ENCODE results near the gene CPT1A. TPM values are rescaled to one million over a fixed set of nuclear protein-coding genes. Genes with fewer than 3 reads are reported as not detected.

CPT1A gene
- polyA plus RNA-seq (12.0 to 25.5 TPM (median 12.9 TPM) in 3 replicates), polyA minus RNA-seq (36.9 to 65.1 TPM (median 42.2 TPM) in 3 replicates)
- polyA plus RNA-seq (2011; ENCODE audit: low read depth), result 17.0 TPM
- polyA plus RNA-seq (2011; cell fraction: cytosol; rRNA removed), result 10.7 and 11.6 TPM in 2 replicates
- 35.0 and 37.1 TPM in 2 replicates for polyA plus RNA-seq (2011; cell fraction: nucleus; rRNA removed)
- 13.3 and 25.6 TPM in 2 replicates for polyA plus RNA-seq (2012; ENCODE audit: low replicate concordance)
- 33.8 TPM for polyA minus RNA-seq (2011; cell fraction: cytosol; rRNA and poly(A)+ RNA removed)
- polyA minus RNA-seq (2011; cell fraction: nucleus; rRNA and poly(A)+ RNA removed), result 70.4 and 95.8 TPM in 2 replicates

GRCh38 chr11:68841718-68842426, at the start of gene CPT1A:
TSS of gene CPT1A (minus strand) at chr11:68841916. CDS start at chr11:68815474, 26,442 bp downstream.
- no peak for DNase-seq (ENCODE audit: low read depth, low spot score)
- FAIRE-seq, result no peak
- Histone ChIP-seq H3K27ac (ENCODE audit: control insufficient read depth, insufficient read depth, low read length) (peak within 1 kb of the TSS; percentile 31), H3K4me3 (ENCODE audit: control insufficient read depth in 2 of 3, extremely low read depth in 1 of 3, insufficient read depth in 2 of 3, low read depth in 1 of 3, low read length in 3 of 3) (peak within 1 kb of the TSS; percentile 71 to 86 (median 85)), H4K20me1 (ENCODE audit: control insufficient read depth, extremely low read depth, insufficient read depth, low read length) (no peaks in the 10 kb centered on the region), H3K79me2 (ENCODE audit: control insufficient read depth, insufficient read depth, low read length) (peaks cover 11% of the 10 kb centered on the region), H3K36me3 (ENCODE audit: control insufficient read depth in 2 of 2, extremely low read depth in 1 of 2, insufficient read depth in 2 of 2, low read length in 2 of 2) (no peaks in the 10 kb centered on the region), H3K9me1 (ENCODE audit: control insufficient read depth, extremely low read depth, insufficient read depth, low read length) (no peaks in the 10 kb centered on the region), H2AFZ (ENCODE audit: control insufficient read depth, low read length) (peak within 1 kb of the TSS; percentile 83), H3K9me3 (ENCODE audit: control insufficient read depth, low read depth, low read length) (no peaks in the 10 kb centered on the region), H3K27me3 (ENCODE audit: control insufficient read depth, extremely low read depth, insufficient read depth, low read length) (peaks cover 8% of the 10 kb centered on the region), H3K9ac (ENCODE audit: control insufficient read depth, extremely low read depth, insufficient read depth, low read length) (peak within 1 kb of the TSS; percentile 71), H3K4me1 (ENCODE audit: control insufficient read depth, extremely low read depth, insufficient read depth, low read length) (peaks cover 35% of the 10 kb centered on the region), H3K4me2 (ENCODE audit: control insufficient read depth, extremely low read depth, insufficient read depth, low read depth, low read length) (peak within 1 kb of the TSS; percentile 94)
- dilution Hi-C loops (cut with MboI; ENCODE audit: extremely low pct_ligation_motif_present, low sequenced_read_pairs), result no loop called here
- TF ChIP-seq, protein P1, sequence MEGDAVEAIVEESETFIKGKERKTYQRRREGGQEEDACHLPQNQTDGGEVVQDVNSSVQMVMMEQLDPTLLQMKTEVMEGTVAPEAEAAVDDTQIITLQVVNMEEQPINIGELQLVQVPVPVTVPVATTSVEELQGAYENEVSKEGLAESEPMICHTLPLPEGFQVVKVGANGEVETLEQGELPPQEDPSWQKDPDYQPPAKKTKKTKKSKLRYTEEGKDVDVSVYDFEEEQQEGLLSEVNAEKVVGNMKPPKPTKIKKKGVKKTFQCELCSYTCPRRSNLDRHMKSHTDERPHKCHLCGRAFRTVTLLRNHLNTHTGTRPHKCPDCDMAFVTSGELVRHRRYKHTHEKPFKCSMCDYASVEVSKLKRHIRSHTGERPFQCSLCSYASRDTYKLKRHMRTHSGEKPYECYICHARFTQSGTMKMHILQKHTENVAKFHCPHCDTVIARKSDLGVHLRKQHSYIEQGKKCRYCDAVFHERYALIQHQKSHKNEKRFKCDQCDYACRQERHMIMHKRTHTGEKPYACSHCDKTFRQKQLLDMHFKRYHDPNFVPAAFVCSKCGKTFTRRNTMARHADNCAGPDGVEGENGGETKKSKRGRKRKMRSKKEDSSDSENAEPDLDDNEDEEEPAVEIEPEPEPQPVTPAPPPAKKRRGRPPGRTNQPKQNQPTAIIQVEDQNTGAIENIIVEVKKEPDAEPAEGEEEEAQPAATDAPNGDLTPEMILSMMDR (optimal IDR thresholded peaks at IDR 0.05 in 1 of 3, IDR thresholded peaks at IDR 0.05 in 1 of 3, conservative IDR thresholded peaks at IDR 0.05 in 1 of 3; ENCODE audit: extremely low read depth in 1 of 3, insufficient read depth in 2 of 3, low read length in 3 of 3), result no peak
- no peak for TF ChIP-seq EZH2 (IDR thresholded peaks at IDR 0.05; ENCODE audit: low read length)

- H3K4me3 ChIP-seq (ENCODE audit: control insufficient read depth in 2 of 3, extremely low read depth in 1 of 3, insufficient read depth in 2 of 3, low read depth in 1 of 3, low read length in 3 of 3), result no peak overlapping the region
- no peaks in the 10 kb centered on the region for H4K20me1 ChIP-seq (ENCODE audit: control insufficient read depth, extremely low read depth, insufficient read depth, low read length)
- dilution Hi-C loops (cut with MboI; ENCODE audit: extremely low pct_ligation_motif_present, low sequenced_read_pairs), result no loop called here
- H3K4me1 ChIP-seq (ENCODE audit: control insufficient read depth, extremely low read depth, insufficient read depth, low read length), result peaks cover 2% of the 10 kb centered on the region
- no peak for TF ChIP-seq EZH2 (IDR thresholded peaks at IDR 0.05; ENCODE audit: low read length)
- TF ChIP-seq, protein P1 (optimal IDR thresholded peaks at IDR 0.05 in 1 of 3, IDR thresholded peaks at IDR 0.05 in 1 of 3, conservative IDR thresholded peaks at IDR 0.05 in 1 of 3; ENCODE audit: extremely low read depth in 1 of 3, insufficient read depth in 2 of 3, low read length in 3 of 3), result no peak
- no peaks in the 10 kb centered on the region for H3K9me1 ChIP-seq (ENCODE audit: control insufficient read depth, extremely low read depth, insufficient read depth, low read length)
- FAIRE-seq (no peak), DNase-seq (ENCODE audit: low read depth, low spot score) (no peak)
- no peaks in the 10 kb centered on the region for H3K27me3 ChIP-seq (ENCODE audit: control insufficient read depth, extremely low read depth, insufficient read depth, low read length)
- H3K9ac ChIP-seq (ENCODE audit: control insufficient read depth, extremely low read depth, insufficient read depth, low read length), result no peak overlapping the region
- no peak overlapping the region for H2AFZ ChIP-seq (ENCODE audit: control insufficient read depth, low read length)
- no peaks in the 10 kb centered on the region for H3K9me3 ChIP-seq (ENCODE audit: control insufficient read depth, low read depth, low read length)
- peaks cover 22 to 27% of the 10 kb centered on the region in 2 experiments for H3K36me3 ChIP-seq (ENCODE audit: control insufficient read depth in 2 of 2, extremely low read depth in 1 of 2, insufficient read depth in 2 of 2, low read length in 2 of 2)
- no peaks in the 10 kb centered on the region for H3K79me2 ChIP-seq (ENCODE audit: control insufficient read depth, insufficient read depth, low read length)
- no peak overlapping the region for H3K27ac ChIP-seq (ENCODE audit: control insufficient read depth, insufficient read depth, low read length)
- H3K4me2 ChIP-seq (ENCODE audit: control insufficient read depth, extremely low read depth, insufficient read depth, low read depth, low read length), result no peak overlapping the region
Observed at GRCh38 chr11:68890490-68891231, 48.9 kb upstream of the CPT1A start.
